Eye (tissue), 1 donor: ENCODE results near the gene FIZ1.
A peak's percentile ranks its signal among the peaks of the same experiment; 100 is the strongest.

Experiments used
- DNase-seq: peaks from one replicate; pipeline ENCODE4 v3.0.0-alpha.2; 2015

FIZ1 gene

GRCh38 chr19:55599468-55599841, at the start of gene FIZ1:
Gene FIZ1 (minus strand): TSS chr19:55599517. CDS start chr19:55597865, 1,652 bp downstream.
- peak; percentile 100 for DNase-seq

- DNase-seq, result peak; percentile 58
Measured at GRCh38 chr19:55648585-55649267, 49.4 kb upstream of the FIZ1 start.

GRCh38 chr19:55647732-55648584, 48.6 kb upstream of the FIZ1 start, which contains the start of gene CCDC106:
Gene CCDC106 (plus strand): TSS chr19:55648212. CDS start chr19:55649047, 835 bp downstream.
- DNase-seq, result peak; percentile 92

GRCh38 chr19:55646889-55647731, 47.8 kb upstream of the FIZ1 start:
- no peak for DNase-seq

GRCh38 chr19:55645512-55645881, 46.2 kb upstream of the FIZ1 start:
- no peak for DNase-seq

GRCh38 chr19:55644842-55645511, 45.7 kb upstream of the FIZ1 start:
- no peak for DNase-seq

GRCh38 chr19:55644191-55644833, 45.0 kb upstream of the FIZ1 start:
- no peak for DNase-seq

- DNase-seq, result no peak
Measured at GRCh38 chr19:55643887-55644176, 44.5 kb upstream of the FIZ1 start.

- DNase-seq, result peak; percentile 86
Measured at GRCh38 chr19:55643003-55643886, 43.9 kb upstream of the FIZ1 start, which contains the start of gene ZNF581. Gene ZNF581 (plus strand): TSS chr19:55643649. CDS start chr19:55644572, 923 bp downstream.

GRCh38 chr19:55642153-55643002, 43.1 kb upstream of the FIZ1 start:
- DNase-seq, result peak; percentile 23

- no peak for DNase-seq
Measured at GRCh38 chr19:55641426-55642152, 42.3 kb upstream of the FIZ1 start.

GRCh38 chr19:55640577-55641425, 41.5 kb upstream of the FIZ1 start, which contains the start of gene ZNF580:
Gene ZNF580 (plus strand): TSS chr19:55641002. CDS start chr19:55642509, 1,507 bp downstream.
- DNase-seq, result peak; percentile 85

- peak; percentile 85 for DNase-seq
Measured at GRCh38 chr19:55640043-55640576, 40.8 kb upstream of the FIZ1 start.

- peak; percentile 60 for DNase-seq
Measured at GRCh38 chr19:55638864-55639359, 39.6 kb upstream of the FIZ1 start.

GRCh38 chr19:55637534-55637933, 38.2 kb upstream of the FIZ1 start:
- DNase-seq, result no peak

- DNase-seq, result no peak
Measured at GRCh38 chr19:55636723-55637122, 37.4 kb upstream of the FIZ1 start.

GRCh38 chr19:55635856-55636440, 36.6 kb upstream of the FIZ1 start:
- DNase-seq, result no peak
